Stimulated activated CD4-positive, alpha-beta T cell treated with anti-CD3 and anti-CD28 coated beads, TNF-alpha, amount 100 ng/mL, for 4 hours (primary cell): ENCODE measurements around the gene CST7.
"Not testable (repeated sequence)": the region's sequence is repeated elsewhere in the genome, so short reads cannot be mapped to it uniquely, and the experiment has no call there.

ENCODE experiments used
- DNase-seq, 3 experiments: peaks; one replicate each; pipeline ENCODE4 v3.0.0-alpha.2; 2020; ENCODE audit warnings: low read depth in 3 of 3

The CST7 gene

DNA sequence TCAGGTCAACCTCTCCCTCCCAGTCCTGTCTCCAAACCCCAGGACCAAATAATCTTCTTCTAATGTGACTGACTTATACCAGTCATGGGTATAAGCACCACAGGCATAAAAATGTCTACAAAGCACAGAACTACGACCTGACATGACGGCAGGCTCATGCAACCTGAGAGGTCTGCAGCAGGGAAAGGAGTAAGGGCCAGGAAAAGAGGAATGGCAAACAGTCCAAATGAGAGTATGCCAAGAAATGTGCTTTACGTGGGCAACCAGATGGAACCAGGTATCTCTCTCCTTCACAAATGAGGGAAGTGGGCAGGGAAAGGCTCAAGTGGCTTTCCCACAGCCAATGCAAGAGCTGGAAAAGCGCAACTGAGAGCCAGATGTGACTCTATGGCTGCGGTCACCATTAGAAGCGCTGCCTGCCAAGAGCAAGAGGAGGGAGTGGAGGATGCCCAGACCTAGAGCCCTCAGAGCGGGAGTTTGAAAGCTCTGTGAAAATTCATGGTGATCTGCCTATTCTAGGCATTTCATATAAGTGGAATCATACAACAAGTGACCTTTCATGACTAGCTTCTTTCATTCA, 37.5 kb downstream of the CST7 start:
- no peak for DNase-seq

DNA sequence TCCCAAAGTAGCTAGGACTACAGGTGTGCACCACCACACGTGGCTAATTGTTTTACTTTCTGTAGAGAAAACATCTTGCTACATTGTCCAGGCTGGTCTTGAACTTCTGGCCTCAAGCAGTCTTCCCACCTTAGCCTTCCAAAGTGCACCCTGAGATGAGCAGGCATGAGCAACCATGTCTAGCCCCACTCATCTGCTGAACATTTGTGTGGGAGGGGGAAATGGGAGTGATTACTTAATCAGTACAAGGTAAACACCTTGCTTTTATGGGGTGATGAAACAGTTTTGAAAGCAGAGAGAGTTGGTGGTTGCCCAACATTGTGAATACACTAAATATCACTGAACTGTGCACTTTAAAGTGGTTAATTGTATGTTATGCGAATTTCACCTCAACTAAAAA, 38.2 kb downstream of the CST7 start:
- no peak for DNase-seq

DNA sequence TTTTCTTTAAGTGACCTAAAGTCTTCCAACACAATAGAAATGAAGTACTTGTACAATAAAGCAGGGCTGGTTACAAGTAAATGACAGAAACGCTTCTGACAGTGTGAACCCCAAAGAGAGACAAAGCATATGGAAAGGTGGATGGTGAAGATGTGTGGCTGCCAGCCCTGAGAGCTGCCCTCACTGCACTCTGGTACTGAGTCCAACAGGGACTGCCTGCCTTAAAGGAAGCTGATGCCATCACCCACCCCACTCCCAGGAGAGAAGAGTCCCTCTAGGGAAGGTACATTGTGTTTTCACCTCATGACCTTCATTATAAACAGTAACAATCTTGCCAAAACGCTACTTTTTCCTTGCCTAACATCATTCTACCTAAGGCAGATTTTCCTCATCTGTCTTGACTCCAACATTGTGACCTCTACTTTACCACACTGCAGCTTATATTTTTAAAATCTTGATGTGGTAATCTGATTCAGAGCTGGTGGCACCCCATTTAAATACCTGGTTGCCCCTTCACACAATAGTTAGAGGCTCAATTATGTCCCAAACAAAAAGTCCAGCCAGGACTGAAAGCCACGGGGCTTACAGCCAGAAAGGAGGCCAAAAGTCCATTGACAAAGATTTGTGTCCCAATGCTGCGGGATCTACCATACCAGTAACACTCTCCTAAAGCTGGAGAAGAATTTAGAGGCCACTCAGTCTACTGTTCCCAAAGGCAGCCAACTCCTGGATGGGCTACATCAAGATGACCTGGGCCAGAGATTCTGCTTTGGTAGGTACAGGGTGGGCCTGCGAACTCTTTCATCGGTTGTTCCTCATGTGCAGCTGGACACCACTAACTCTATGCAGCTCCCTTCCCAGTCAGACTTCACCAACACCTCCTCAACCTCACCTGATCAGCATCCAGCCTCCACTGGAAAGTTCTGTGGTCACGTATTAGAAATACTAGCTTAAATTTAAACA, 39.1 kb downstream of the CST7 start:
- DNase-seq = no peak

- DNase-seq = no peak
Measured at GRCh38 chr20:24989162-24989561, 40.1 kb downstream of the CST7 start.

GRCh38 chr20:24990810-24991252, 41.8 kb downstream of the CST7 start:
- DNase-seq = no peak

DNA sequence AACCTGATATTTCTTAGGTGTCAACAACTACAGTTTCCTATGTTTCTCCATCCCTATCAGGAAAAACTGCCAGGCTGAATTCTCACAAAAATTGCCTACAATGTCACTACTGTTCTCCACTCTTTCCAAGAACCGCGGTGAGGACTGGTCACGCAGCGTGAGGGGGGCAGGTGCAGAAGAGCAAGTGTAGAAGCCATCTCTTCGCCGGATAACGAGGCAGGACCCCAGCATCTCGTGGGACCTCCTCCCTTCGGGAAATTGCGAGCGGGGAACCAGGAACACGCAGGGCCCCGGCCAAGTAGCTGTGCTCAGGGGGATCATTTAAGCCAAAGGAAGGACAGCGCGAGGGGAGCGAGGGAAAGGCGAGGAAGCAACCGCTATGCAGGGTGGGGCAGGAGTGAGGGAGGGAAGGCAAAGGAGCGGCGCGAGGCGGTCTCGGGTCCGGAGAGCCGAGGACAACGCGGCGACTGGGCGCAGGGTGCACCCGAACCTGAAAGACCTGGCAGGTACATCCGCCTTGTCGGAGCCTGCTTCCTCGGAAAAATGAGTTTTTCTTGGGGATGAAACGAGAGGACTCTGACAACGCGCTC, 42.9 kb downstream of the CST7 start:
- DNase-seq = peak in 1 of 3 experiments; percentile 6

DNA sequence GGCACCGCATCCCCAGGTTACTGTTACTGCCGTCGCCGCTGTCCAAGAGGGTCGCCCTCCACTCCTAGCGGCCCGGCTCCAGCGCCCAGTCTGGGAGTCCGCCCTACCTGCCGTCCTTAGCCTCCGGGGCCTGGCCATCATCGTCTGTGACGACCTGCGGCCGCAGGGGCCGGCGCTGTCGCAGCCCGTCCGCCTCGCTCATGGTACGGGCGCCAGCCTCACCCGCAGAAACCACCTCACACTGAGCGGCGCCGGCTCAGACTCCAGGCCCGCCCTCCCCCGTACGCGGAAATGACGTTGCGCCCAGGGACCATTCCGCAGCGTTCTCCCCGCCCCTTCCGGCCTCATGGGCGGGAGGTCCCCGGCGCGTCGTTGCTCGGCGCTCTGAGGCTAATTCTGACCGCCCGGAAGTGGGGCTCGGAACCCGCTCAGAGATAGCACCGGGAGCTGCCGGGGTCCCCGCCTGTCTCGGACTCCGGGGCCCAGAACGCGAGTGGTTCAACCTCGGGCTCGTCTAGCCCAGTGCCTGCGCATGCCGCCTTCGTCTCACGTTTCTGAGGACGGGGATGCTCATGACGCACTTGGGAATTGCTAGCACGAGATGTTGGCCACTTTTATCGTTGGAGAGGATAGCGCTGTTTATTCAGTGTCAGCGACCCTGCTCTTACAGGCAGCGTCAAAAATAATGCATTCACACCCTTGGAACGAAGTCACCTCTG, 43.6 kb downstream of the CST7 start, which contains the start of gene APMAP:
TSS of gene APMAP (minus strand) at position 265 of the 719 bp plus-strand sequence. CDS start at position 202, 63 bp downstream.
- peak; percentile 93 to 94 (median 94) for DNase-seq

DNA sequence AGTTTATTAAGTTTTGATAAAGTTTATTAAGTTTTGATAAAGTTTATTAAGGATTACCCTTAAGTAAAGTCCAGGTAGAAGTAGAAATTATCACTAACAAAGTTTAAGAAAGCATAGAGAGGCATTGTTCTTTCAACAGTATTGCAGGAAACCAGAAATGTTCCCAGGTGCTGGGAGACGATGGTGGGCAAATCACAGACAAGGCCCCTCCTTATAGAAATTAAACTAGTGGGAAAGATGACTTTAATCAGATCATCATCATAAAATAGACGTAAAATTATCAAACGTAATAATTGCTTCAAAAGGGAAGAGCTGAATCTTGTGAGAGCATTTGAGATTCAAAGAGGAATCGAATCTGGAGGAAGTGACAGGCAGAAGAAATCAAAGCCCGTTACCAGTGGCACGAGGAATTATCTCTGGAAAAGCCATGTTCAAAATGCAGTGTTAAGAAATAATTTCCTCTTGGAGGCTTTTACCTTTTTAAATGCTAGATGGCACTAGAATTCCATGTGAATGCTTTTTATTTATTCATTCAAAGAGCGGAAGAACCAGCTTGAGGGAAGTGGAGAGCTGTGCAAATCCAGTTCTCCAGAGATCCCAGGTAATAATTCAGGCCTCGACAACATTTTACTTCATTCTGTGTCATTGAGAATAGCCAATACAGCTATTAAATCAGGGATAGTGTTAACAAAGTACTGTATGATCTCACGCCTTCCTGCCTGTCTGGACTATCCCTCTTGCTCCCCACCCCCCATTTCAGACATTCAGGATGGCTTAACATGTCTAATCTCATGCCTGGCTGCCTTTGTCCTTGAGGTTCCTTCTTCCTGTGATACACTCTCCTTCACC, 44.5 kb downstream of the CST7 start:
- DNase-seq = no peak

GRCh38 chr20:24994186-24994465, 45.1 kb downstream of the CST7 start:
- DNase-seq = no peak

DNA sequence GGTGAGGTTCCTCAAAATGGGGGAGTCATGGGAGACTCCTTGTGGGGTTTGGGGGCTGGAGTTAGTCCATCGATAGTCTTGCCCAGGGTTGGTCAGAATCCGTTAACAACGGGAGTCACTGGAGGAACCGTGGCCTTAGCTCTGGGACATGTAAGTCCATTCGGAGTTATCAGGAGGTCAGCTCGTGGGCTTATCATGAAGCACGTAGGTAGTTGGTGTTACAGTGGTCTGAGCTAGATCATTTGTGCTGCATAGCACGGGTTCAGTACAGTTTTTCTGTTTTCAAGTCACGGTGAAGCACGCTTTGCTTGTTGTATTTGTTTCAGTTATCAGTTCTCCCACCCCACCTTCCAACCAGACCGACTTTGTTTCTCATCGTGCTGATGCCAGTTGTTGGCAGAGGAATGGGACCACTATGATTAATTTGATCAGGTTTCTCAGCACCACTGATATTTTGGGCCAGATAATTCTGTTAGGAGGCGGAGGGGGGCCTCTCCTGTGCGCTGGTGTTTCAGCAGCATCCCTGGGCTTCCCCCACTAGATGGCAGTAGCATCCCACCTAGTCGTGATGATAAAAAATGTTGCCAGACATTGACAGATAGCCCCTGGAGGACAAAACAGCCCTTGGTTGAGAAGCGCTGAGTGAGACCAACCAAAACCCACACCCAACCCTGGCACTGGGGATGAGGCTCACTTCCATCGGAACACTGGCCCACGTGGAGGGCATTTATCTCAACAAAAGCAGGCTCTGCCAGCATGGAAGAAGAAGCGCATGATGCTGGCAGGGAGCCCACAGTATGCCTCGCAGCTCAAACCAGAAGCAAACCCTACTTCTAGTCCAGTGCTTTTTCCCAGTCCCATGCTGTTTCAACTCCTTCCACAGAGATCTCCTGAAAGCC, 45.6 kb downstream of the CST7 start:
- DNase-seq = peak; percentile 62 to 73 (median 69)

GRCh38 chr20:24995741-24996448, 46.8 kb downstream of the CST7 start:
- DNase-seq = no peak

- DNase-seq = no peak
Measured at GRCh38 chr20:24996449-24997377, 47.6 kb downstream of the CST7 start.

GRCh38 chr20:24998121-24998520, 49.1 kb downstream of the CST7 start:
- DNase-seq = no peak

DNA sequence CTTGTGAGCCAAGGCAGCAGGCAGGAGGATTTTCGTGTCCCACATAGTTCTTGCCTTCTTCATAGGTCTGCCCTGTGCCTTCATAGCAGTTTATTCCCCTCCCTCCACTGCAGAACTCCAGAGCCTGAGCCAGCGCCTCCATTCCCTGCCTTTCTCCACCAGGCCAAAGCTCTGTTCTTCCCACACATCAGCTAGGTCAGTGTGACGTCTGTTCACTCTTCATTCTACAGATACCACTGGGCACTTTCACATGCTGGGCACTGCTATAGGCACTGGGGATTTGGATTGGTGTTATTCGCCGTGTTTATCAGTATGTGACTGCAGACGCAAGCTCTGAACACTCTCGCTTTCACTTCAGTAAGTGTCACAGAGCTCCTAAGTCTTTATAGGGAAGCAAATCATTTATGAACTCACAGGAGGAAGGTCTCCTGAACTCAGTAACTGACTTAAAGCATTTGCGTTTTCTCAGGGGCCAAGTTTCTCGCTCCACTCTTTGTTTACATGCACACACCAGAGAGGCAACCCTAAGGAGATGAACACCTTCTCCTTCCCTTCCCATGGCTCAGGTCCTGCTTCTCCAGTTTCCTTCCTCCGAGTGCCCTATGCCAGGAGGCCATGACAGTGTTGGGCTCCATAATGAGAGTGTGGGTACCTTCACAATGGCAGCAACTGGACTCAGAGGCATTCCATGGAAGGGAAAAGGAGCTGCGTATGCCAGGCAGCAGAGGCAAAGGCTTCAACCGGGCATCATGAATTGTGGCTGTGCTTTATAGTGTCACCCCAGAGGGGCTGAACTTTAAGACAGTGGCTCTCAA, 49.8 kb downstream of the CST7 start:
- no peak for DNase-seq

GRCh38 chr20:24999568-24999967, 50.5 kb downstream of the CST7 start:
- DNase-seq = no peak

DNA sequence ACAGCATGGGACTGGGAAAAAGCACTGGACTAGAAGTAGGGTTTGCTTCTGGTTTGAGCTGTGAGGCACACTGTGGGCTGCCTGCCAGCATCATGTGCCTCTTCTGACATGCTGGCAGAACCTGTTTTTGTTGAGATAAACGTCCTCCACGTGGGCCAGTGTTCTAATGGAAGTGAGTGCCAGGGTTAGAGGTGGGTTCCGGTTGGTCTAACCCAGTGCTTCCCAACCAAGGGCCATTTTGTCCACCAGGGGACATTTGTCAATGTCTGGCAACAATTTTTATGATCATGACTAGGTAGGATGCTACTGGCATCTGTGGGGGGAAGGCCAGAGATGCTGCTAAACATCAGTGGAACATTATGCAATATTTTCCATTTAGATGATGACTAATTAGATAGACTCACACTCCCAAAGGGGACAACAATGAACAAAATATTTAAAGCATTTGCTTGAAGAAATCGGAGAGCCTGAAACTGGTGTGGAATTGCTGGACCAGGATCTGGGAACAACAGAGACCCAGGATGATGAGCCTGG, 51.3 kb downstream of the CST7 start:
- no peak for DNase-seq

DNA sequence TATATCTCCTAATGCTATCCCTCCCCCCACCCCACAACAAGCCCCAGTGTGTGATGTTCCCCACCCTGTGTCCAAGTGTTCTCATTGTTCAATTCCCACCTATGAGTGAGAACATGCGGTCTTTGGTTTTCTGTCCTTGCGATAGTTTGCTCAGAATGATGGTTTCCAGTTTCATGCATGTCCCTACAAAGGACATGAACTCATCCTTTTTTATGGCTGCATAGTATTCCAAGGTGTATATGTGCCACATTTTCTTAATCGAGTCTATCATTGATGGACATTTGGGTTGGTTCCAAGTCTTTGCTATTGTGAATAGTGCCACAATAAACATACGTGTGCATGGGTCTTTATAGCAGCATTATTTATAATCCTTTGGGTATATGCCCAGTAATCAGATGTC, 52.3 kb downstream of the CST7 start:
- DNase-seq = not testable (repeated sequence)
